CD4-positive, alpha-beta memory T cell (primary cell): ENCODE results near the gene THOC6. TPM values are rescaled to one million over a fixed set of nuclear protein-coding genes. Genes with fewer than 3 reads are reported as not detected.

ENCODE experiments used
- CTCF ChIA-PET: fragments of 350-600 bp; sonication (Branson Sonifier 250); formaldehyde crosslinking; loops from one replicate; lab custom pipeline; 2021; ENCODE audit warnings: inconsistent platforms; ENCODE audit not compliant: partially characterized antibody; lab: Charles Lee
- POLR2A ChIA-PET: fragments of 350-600 bp; sonication (Branson Sonifier 250); formaldehyde crosslinking; loops from one replicate; lab custom pipeline; 2021; ENCODE audit not compliant: partially characterized antibody; lab: Charles Lee
- DNase-seq, 5 donors: peaks; one replicate each; pipeline versions ENCODE4 v3.0.0 to v3.0.0-alpha.2; 2020 to 2022; ENCODE audit warnings: mixed read lengths in 1 of 5
- H3K27ac ChIP-seq: one replicate; pipeline ENCODE4 v1.7.0; 2013; ENCODE audit warnings: low read depth, low read length
- H3K27me3 ChIP-seq: 2 replicates; pipeline ENCODE4 v1.7.0; 2013; ENCODE audit warnings: mild to moderate bottlenecking, low read length, moderate library complexity; ENCODE audit not compliant: insufficient read depth
- H3K36me3 ChIP-seq: 2 replicates; pipeline ENCODE4 v1.7.0; 2013; ENCODE audit warnings: mild to moderate bottlenecking, low read length, moderate library complexity; ENCODE audit not compliant: insufficient read depth
- H3K4me1 ChIP-seq: 2 replicates; pipeline ENCODE4 v1.7.0; 2013; ENCODE audit warnings: mild to moderate bottlenecking, low read length, moderate library complexity; ENCODE audit not compliant: insufficient read depth
- H3K4me3 ChIP-seq, 2 donors: one replicate each; pipeline ENCODE4 v1.7.0; 2013; ENCODE audit warnings: low read length in 2 of 2, mild to moderate bottlenecking in 1 of 2
- H3K9me3 ChIP-seq, 2 donors: one replicate each; pipeline ENCODE4 v1.7.0; 2013; ENCODE audit warnings: low read length in 2 of 2, control low read depth in 1 of 2; ENCODE audit not compliant: control insufficient read depth in 1 of 2
- H3K27ac Mint-ChIP-seq, 7 donors: one replicate each; pipeline ENCODE4 v1.8.0; 2020 to 2021; ENCODE audit warnings: mixed read lengths in 7 of 7, mild to moderate bottlenecking in 6 of 7, inconsistent platforms in 3 of 7, moderate library complexity in 3 of 7
- H3K27me3 Mint-ChIP-seq, 2 donors: one replicate each; pipeline ENCODE4 v1.8.0; 2020 to 2021; ENCODE audit warnings: mixed read lengths in 2 of 2
- H3K36me3 Mint-ChIP-seq, 2 donors: one replicate each; pipeline ENCODE4 v1.8.0; 2020 to 2021; ENCODE audit warnings: mixed read lengths in 2 of 2, inconsistent platforms in 1 of 2, mild to moderate bottlenecking in 1 of 2
- H3K4me1 Mint-ChIP-seq, 4 donors: one replicate each; pipeline ENCODE4 v1.8.0; 2020 to 2021; ENCODE audit warnings: mixed read lengths in 4 of 4, mild to moderate bottlenecking in 1 of 4
- H3K4me3 Mint-ChIP-seq, 8 donors: one replicate each; pipeline ENCODE4 v1.8.0; 2020 to 2021; ENCODE audit warnings: mixed read lengths in 8 of 8, mild to moderate bottlenecking in 7 of 8, moderate library complexity in 6 of 8, inconsistent platforms in 3 of 8
- H3K9me3 Mint-ChIP-seq, 8 donors: one replicate each; pipeline ENCODE4 v1.8.0; 2020 to 2021; ENCODE audit warnings: mixed read lengths in 8 of 8, mild to moderate bottlenecking in 5 of 8, inconsistent platforms in 3 of 8, moderate library complexity in 1 of 8
- intact Hi-C: fragments of 100-400 bp; cut with micrococcal nuclease; formaldehyde crosslinking; loops from one replicate; pipeline ENCODE4 v1.15.1; 2023
- polyA plus RNA-seq, 2 donors: library from polyadenylated mRNA; unstranded; fragments of 300-500 nt; fragmentation: Illumina TruSeq; gene quantifications; one replicate each; pipeline ENCODE4 v1.2.3, GENCODE V29; 2021
- total RNA-seq, 2 experiments: library from RNA; stranded (reverse); gene quantifications; one replicate each; pipeline ENCODE4 v1.2.3, GENCODE V29; 2021

Gene THOC6
- total RNA-seq (10 to 100 TPM; 18.4 to 22.5 TPM), polyA plus RNA-seq (10 to 100 TPM; 41.4 to 48.8 TPM)

DNA sequence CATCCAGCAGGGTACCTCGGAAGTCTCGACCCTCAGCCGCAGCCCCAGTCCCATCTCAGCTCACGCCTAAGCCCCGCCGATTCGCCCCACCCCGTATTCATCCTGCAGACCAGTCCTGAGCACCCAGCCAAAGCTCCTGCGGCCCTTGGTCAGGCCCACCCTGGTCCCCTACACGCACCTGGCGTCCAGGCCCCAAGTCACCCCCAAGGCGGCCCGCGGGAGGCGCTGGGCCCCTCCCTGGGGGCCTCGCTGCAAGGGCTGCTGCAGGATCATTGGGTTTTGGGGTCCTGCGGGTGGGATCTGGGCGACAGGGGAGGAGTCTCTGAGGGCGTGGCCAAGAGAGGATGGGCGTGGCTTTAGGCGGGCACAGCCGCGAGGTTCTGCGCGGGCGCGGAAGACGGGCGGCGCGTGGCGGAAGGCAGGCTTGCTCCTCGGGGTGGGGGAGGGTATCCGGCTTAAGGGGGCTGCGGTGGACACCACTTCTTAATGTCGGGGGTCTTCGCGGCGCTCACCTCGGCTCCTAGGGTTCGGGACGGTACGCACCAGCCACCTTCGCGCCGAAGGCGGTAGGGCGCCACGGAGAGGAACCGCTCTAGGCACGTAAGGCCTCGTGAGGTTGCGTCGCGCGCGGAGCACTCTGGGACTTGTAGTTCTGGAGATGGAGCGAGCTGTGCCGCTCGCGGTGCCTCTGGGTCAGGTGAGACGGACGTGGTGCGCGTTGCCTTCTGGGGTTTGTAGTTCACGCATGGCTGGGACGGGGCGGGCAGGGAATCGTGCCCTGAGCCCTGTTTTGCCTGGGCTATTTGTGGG, at the start of gene THOC6, which contains the start of gene HCFC1R1:
TSS of gene THOC6 (plus strand) at position 367 of the 810 bp plus-strand sequence. CDS start at position 659, 292 bp downstream.
TSS of gene HCFC1R1 (minus strand) at position 274 of the 810 bp plus-strand sequence. CDS start at position 273, 1 bp downstream.
- H3K4me1 ChIP-seq, result peaks cover 56% of the 10 kb centered on the region
- peak within 1 kb of the TSS; percentile 87 to 97 (median 93) for H3K4me3 Mint-ChIP-seq
- peaks cover 20% of the 10 kb centered on the region for H3K36me3 ChIP-seq
- H3K9me3 Mint-ChIP-seq, result no peaks in the 10 kb centered on the region
- peak; percentile 95 to 97 (median 95) for DNase-seq
- H3K4me3 ChIP-seq, result peak within 1 kb of the TSS; percentile 38 to 85
- H3K27me3 Mint-ChIP-seq, result no peaks in the 10 kb centered on the region
- intact Hi-C loops, result loop anchor here (1.0 to 10.0 kb wide), 2 partner anchors 21 to 119 kb away; no protein-coding TSS in a partner anchor
- H3K4me1 Mint-ChIP-seq, result peaks cover 22 to 67% (median 45%) of the 10 kb centered on the region in 4 donors
- CTCF ChIA-PET, result interaction anchor here (0.9 to 18.6 kb wide), 5 partner anchors 10 to 106 kb away, joined by 3 to 444 read pairs (median 10); partner anchors contain the start of gene CLDN9
- H3K27me3 ChIP-seq, result peaks cover 2% of the 10 kb centered on the region
- no peaks in the 10 kb centered on the region for H3K9me3 ChIP-seq
- peaks cover 3 to 22% of the 10 kb centered on the region in 2 donors for H3K36me3 Mint-ChIP-seq
- POLR2A ChIA-PET, result interaction anchor here (0.6 to 5.9 kb wide), 10 partner anchors 7 to 126 kb away, joined by 3 to 89 read pairs (median 6); partner anchors contain the start of genes MMP25, PKMYT1 and ZNF213
- peak within 1 kb of the TSS; percentile 97 to 99 (median 99) for H3K27ac Mint-ChIP-seq
- H3K27ac ChIP-seq, result peak within 1 kb of the TSS; percentile 90

DNA sequence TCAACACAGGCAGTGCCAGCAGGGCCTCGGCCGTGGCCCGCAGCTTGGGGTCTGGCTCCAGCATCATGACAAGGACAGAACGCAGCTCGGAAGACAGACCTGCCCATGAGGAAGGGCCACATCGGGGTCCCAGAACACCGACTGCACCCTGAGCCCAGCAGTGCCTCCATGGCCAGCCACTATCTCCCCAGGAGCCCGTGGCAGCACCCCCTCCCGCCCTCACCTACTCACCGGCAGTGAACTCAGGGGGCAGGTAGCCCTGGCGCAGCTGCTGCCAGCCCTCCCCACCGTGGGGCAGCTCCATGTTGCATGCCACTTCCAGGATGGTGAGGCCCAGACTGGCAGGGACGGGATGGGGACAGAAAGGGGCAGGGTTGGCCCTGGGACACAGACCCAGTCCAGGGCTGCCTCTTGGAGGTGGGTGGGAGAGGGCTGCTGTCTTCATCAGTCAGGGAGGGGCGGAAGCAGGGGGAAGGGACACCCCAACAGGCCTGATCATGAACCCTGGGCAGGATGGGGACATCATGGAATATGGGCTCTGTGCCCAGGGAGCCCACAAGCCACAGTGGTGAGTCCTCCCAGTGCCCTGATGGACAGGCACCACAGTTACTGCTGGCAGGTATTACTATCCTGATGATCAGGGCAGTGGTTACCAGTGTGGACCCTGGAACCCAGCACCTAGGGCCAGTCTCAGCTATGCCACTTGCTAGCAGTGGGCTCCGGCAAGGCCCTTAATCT, 49.3 kb upstream of the THOC6 start:
- no peaks in the 10 kb centered on the region for H3K27me3 ChIP-seq
- POLR2A ChIA-PET, result interaction anchor here (1.0 kb wide), 1 partner anchor 10 kb away, joined by 3 read pairs; no protein-coding TSS in a partner anchor

DNA sequence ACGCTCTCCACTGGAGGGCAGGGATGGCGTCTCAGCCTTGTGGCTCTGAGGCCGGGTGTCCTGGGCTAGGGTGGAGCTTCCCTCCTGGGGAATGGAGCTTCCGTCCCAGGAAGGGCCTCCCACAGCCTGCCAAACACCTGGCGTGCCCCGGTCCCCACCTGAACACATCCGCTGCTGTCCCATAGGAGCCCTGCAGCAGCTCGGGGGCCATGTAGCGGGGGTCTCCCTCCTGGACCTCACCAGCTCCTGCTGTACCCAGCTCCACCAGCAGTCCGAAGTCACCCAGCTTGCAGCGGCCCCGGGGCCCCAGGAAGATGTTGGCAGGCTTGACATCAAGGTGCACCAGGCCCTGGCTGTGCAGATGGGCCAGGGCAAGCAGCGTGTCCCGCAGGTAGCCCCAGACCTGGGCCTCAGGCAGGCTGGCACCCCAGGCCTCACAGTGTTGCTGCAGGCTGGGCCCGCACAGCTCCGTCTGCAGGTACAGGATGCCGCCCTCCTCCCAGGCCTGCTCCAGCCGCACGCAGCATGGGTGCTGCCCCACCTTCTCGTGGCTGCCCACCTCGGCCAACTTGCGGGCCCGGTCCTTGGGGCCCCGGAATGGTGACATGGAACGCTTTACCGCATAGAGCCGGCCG, 48.6 kb upstream of the THOC6 start:
- ChIA-PET POLR2A (interaction anchor here (0.5 to 1.0 kb wide), 2 partner anchors 10 to 76 kb away, joined by 3 read pairs; no protein-coding TSS in a partner anchor), CTCF (interaction anchor here (1.3 kb wide), 1 partner anchor 16 kb away, joined by 4 read pairs; no protein-coding TSS in a partner anchor)
- Mint-ChIP-seq H3K4me1 (peaks cover 0 to 7% (median 3%) of the 10 kb centered on the region in 4 donors), H3K27me3 (peaks cover 2% of the 10 kb centered on the region in 2 donors), H3K9me3 (peaks cover 0 to 2% (median 0%) of the 10 kb centered on the region in 8 donors), H3K36me3 (no peaks in the 10 kb centered on the region), H3K27ac (no peak overlapping the region), H3K4me3 (no peak overlapping the region)
- Histone ChIP-seq H3K9me3 (no peaks in the 10 kb centered on the region), H3K36me3 (no peaks in the 10 kb centered on the region), H3K27me3 (no peaks in the 10 kb centered on the region), H3K4me3 (no peak overlapping the region), H3K27ac (no peak overlapping the region), H3K4me1 (peaks cover 13% of the 10 kb centered on the region)
- DNase-seq, result no peak
- intact Hi-C loops, result no loop called here

More for the DNA sequence above, 49.3 kb upstream of the THOC6 start:
- no peak overlapping the region for H3K4me3 ChIP-seq
- peaks cover 2% of the 10 kb centered on the region in 2 donors for H3K27me3 Mint-ChIP-seq
- H3K9me3 ChIP-seq, result no peaks in the 10 kb centered on the region
- H3K9me3 Mint-ChIP-seq, result peaks cover 0 to 2% (median 0%) of the 10 kb centered on the region in 8 donors
- no peak overlapping the region for H3K27ac Mint-ChIP-seq
- H3K36me3 Mint-ChIP-seq, result no peaks in the 10 kb centered on the region
- no peak overlapping the region for H3K27ac ChIP-seq
- H3K4me3 Mint-ChIP-seq, result peak overlapping the region in 1 of 8 donors; percentile 20
- H3K36me3 ChIP-seq, result no peaks in the 10 kb centered on the region
- peaks cover 10% of the 10 kb centered on the region for H3K4me1 ChIP-seq
- no peak for DNase-seq
- H3K4me1 Mint-ChIP-seq, result peaks cover 0 to 7% (median 3%) of the 10 kb centered on the region in 4 donors
- CTCF ChIA-PET, result interaction anchor here (1.3 kb wide), 1 partner anchor 15 kb away, joined by 4 read pairs; no protein-coding TSS in a partner anchor
- intact Hi-C loops, result no loop called here

DNA sequence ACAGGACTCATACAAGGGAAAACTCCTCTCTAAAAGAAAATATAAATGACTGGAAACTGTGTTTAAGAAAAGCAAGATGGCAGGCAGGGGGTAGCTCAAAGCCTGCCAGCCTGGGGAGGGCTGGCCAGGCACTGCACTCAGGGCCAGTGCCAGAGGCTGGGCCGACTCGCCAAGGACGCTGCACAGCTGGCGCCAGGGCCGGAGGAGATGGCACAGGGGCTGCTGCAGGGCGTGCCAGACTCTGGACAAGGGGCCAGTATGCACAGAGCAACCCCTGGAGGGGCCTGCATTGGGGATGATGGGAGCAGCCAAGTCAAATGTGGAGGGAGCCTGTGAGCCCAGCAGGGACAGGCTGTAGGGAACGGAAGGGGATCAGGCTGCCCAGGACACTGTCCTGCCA, 47.6 kb upstream of the THOC6 start:
- no peak for DNase-seq
- Histone ChIP-seq H3K4me1 (peaks cover 11% of the 10 kb centered on the region), H3K27ac (no peak overlapping the region), H3K9me3 (no peaks in the 10 kb centered on the region), H3K27me3 (no peaks in the 10 kb centered on the region), H3K4me3 (no peak overlapping the region), H3K36me3 (no peaks in the 10 kb centered on the region)
- H3K4me1 Mint-ChIP-seq, result peaks cover 0 to 7% (median 1%) of the 10 kb centered on the region in 4 donors
- POLR2A ChIA-PET, result no interaction called here
- CTCF ChIA-PET, result interaction anchor here (1.3 kb wide), 1 partner anchor 17 kb away, joined by 4 read pairs; no protein-coding TSS in a partner anchor
- no peak overlapping the region for H3K4me3 Mint-ChIP-seq
- peaks cover 2% of the 10 kb centered on the region in 2 donors for H3K27me3 Mint-ChIP-seq
- no peaks in the 10 kb centered on the region for H3K9me3 Mint-ChIP-seq
- intact Hi-C loops, result no loop called here
- no peaks in the 10 kb centered on the region for H3K36me3 Mint-ChIP-seq
- H3K27ac Mint-ChIP-seq, result no peak overlapping the region

DNA sequence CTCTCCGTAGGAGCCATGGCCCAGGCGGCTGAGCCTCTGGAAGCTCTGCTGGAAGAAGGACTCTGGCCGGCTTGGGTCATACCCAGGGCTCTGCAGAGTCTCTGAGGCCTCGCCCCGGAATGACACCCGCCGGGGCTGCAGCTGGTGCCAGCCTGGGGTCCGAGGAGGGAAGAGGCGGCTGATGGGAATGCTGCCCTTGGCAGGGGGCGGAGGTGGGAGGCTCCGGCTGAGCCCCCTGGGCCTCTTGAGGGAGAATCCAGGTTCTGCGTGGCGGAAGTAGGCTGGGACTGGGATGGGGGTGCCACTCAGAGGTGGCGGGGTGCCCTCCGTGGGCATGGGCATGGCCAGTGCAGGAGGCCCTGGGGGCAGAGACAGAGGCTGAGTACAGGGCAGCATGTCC, 47.2 kb upstream of the THOC6 start:
- H3K4me3 Mint-ChIP-seq, result peak overlapping the region in 1 of 8 donors; percentile 44
- Histone ChIP-seq H3K4me3 (no peak overlapping the region), H3K27ac (no peak overlapping the region), H3K4me1 (peaks cover 11% of the 10 kb centered on the region), H3K27me3 (no peaks in the 10 kb centered on the region), H3K36me3 (no peaks in the 10 kb centered on the region), H3K9me3 (no peaks in the 10 kb centered on the region)
- POLR2A ChIA-PET, result no interaction called here
- intact Hi-C loops, result no loop called here
- no peak overlapping the region for H3K27ac Mint-ChIP-seq
- no peak for DNase-seq
- peaks cover 0 to under 1% of the 10 kb centered on the region in 2 donors for H3K36me3 Mint-ChIP-seq
- peaks cover 2% of the 10 kb centered on the region in 2 donors for H3K27me3 Mint-ChIP-seq
- H3K9me3 Mint-ChIP-seq, result no peaks in the 10 kb centered on the region
- CTCF ChIA-PET, result no interaction called here
- peaks cover 0 to 9% (median 3%) of the 10 kb centered on the region in 4 donors for H3K4me1 Mint-ChIP-seq

DNA sequence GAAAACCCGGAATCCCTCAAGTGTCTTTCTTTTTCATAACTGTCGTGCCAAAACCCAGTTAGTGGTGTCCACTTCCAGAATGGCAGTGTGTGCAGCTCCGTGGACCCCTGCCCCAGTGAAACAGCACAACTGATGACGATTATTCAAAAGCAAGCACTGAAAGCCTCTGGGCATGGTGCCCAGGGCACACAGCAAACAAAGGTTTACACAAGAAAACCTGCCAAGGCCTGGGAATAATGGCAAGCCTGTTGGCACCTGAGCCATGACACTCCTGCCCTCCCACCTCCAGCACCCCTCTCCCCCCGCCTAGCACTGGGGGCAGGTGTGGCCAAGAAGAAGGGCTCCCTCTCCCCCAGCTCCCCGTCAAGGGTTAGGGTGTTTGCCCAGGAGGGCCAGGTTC, 46.4 kb upstream of the THOC6 start:
- Histone ChIP-seq H3K9me3 (no peaks in the 10 kb centered on the region), H3K27ac (no peak overlapping the region), H3K36me3 (no peaks in the 10 kb centered on the region), H3K4me3 (no peak overlapping the region), H3K27me3 (no peaks in the 10 kb centered on the region), H3K4me1 (peaks cover 11% of the 10 kb centered on the region)
- H3K27ac Mint-ChIP-seq, result no peak overlapping the region
- intact Hi-C loops, result no loop called here
- peaks cover 2% of the 10 kb centered on the region in 2 donors for H3K27me3 Mint-ChIP-seq
- DNase-seq, result no peak
- peaks cover 0 to 9% (median 5%) of the 10 kb centered on the region in 4 donors for H3K4me1 Mint-ChIP-seq
- ChIA-PET POLR2A (no interaction called here), CTCF (interaction anchor here (1.6 to 1.7 kb wide), 2 partner anchors 7 to 16 kb away, joined by 4 to 5 read pairs; no protein-coding TSS in a partner anchor)
- no peak overlapping the region for H3K4me3 Mint-ChIP-seq
- peaks cover 0 to 1% of the 10 kb centered on the region in 2 donors for H3K36me3 Mint-ChIP-seq
- H3K9me3 Mint-ChIP-seq, result no peaks in the 10 kb centered on the region
